ENCODE results near the gene CEP170.
"Not testable (repeated sequence)": the region's sequence is repeated elsewhere in the genome, so short reads cannot be mapped to it uniquely, and the experiment has no call there.

Gene CEP170

GRCh38 chr1:243173758-243174369 lies 81.2 kb downstream of the CEP170 start:
- not testable (repeated sequence) for H3K4me2 ChIP-seq (ENCODE audit: low read depth, low read length); H3K4me1 ChIP-seq (ENCODE audit: low read length); H2AFZ ChIP-seq (ENCODE audit: low read length); DNase-seq; H3K36me3 ChIP-seq (replicated peaks; ENCODE audit: insufficient read depth, low read length); H3K9me3 ChIP-seq (replicated peaks; ENCODE audit: insufficient read depth, low read length); H3K4me3 ChIP-seq (ENCODE audit: low read length); H3K79me2 ChIP-seq (ENCODE audit: low read length); H3F3A ChIP-seq (ENCODE audit: insufficient read depth, low read length); H3K27me3 ChIP-seq (replicated peaks; ENCODE audit: insufficient read depth, low read length); H3K9me2 ChIP-seq (replicated peaks; ENCODE audit: insufficient read depth, low read length); H4K20me1 ChIP-seq (ENCODE audit: insufficient read depth, low read length); H3K27ac ChIP-seq (ENCODE audit: low read length); H3K9ac ChIP-seq (ENCODE audit: low read length)

GRCh38 chr1:243164911-243165310 lies 90.2 kb downstream of the CEP170 start:
- H3K36me3 ChIP-seq (replicated peaks; ENCODE audit: insufficient read depth, low read length); H3K27me3 ChIP-seq (replicated peaks; ENCODE audit: insufficient read depth, low read length); H2AFZ ChIP-seq (ENCODE audit: low read length); H3K27ac ChIP-seq (ENCODE audit: low read length); H3K9ac ChIP-seq (ENCODE audit: low read length); H3K79me2 ChIP-seq (ENCODE audit: low read length); H4K20me1 ChIP-seq (ENCODE audit: insufficient read depth, low read length); H3K4me1 ChIP-seq (ENCODE audit: low read length); H3K9me2 ChIP-seq (replicated peaks; ENCODE audit: insufficient read depth, low read length); DNase-seq; H3K9me3 ChIP-seq (replicated peaks; ENCODE audit: insufficient read depth, low read length); H3K4me2 ChIP-seq (ENCODE audit: low read depth, low read length); H3K4me3 ChIP-seq (ENCODE audit: low read length); H3F3A ChIP-seq (ENCODE audit: insufficient read depth, low read length): not testable (repeated sequence)

- H3K36me3 ChIP-seq (replicated peaks; ENCODE audit: insufficient read depth, low read length); H3K4me2 ChIP-seq (ENCODE audit: low read depth, low read length); H3K4me1 ChIP-seq (ENCODE audit: low read length); H3K9me2 ChIP-seq (replicated peaks; ENCODE audit: insufficient read depth, low read length); H3K27me3 ChIP-seq (replicated peaks; ENCODE audit: insufficient read depth, low read length); H3K4me3 ChIP-seq (ENCODE audit: low read length); H3K9me3 ChIP-seq (replicated peaks; ENCODE audit: insufficient read depth, low read length); H3K9ac ChIP-seq (ENCODE audit: low read length); DNase-seq; H3K79me2 ChIP-seq (ENCODE audit: low read length); H2AFZ ChIP-seq (ENCODE audit: low read length); H4K20me1 ChIP-seq (ENCODE audit: insufficient read depth, low read length); H3F3A ChIP-seq (ENCODE audit: insufficient read depth, low read length); H3K27ac ChIP-seq (ENCODE audit: low read length): not testable (repeated sequence)
Observed at GRCh38 chr1:243150906-243151305, 104.2 kb downstream of the CEP170 start.

GRCh38 chr1:243149120-243149519 lies 106.0 kb downstream of the CEP170 start:
- H3K4me1 ChIP-seq (ENCODE audit: low read length); H3F3A ChIP-seq (ENCODE audit: insufficient read depth, low read length); H2AFZ ChIP-seq (ENCODE audit: low read length); DNase-seq; H3K9ac ChIP-seq (ENCODE audit: low read length); H3K4me3 ChIP-seq (ENCODE audit: low read length); H3K36me3 ChIP-seq (replicated peaks; ENCODE audit: insufficient read depth, low read length); H3K4me2 ChIP-seq (ENCODE audit: low read depth, low read length); H3K9me2 ChIP-seq (replicated peaks; ENCODE audit: insufficient read depth, low read length); H4K20me1 ChIP-seq (ENCODE audit: insufficient read depth, low read length); H3K27ac ChIP-seq (ENCODE audit: low read length); H3K9me3 ChIP-seq (replicated peaks; ENCODE audit: insufficient read depth, low read length); H3K79me2 ChIP-seq (ENCODE audit: low read length); H3K27me3 ChIP-seq (replicated peaks; ENCODE audit: insufficient read depth, low read length): not testable (repeated sequence)

GRCh38 chr1:243147351-243147750 lies 107.7 kb downstream of the CEP170 start:
- H4K20me1 ChIP-seq (ENCODE audit: insufficient read depth, low read length); H3K27me3 ChIP-seq (replicated peaks; ENCODE audit: insufficient read depth, low read length); DNase-seq: not testable (repeated sequence)

GRCh38 chr1:243140498-243140897 lies 114.6 kb downstream of the CEP170 start:
- not testable (repeated sequence) for H3K4me1 ChIP-seq (ENCODE audit: low read length); H3K9ac ChIP-seq (ENCODE audit: low read length); H3K79me2 ChIP-seq (ENCODE audit: low read length); H3K4me2 ChIP-seq (ENCODE audit: low read depth, low read length); H3K9me2 ChIP-seq (replicated peaks; ENCODE audit: insufficient read depth, low read length); H3K36me3 ChIP-seq (replicated peaks; ENCODE audit: insufficient read depth, low read length); DNase-seq; H3K27ac ChIP-seq (ENCODE audit: low read length); H2AFZ ChIP-seq (ENCODE audit: low read length); H3K9me3 ChIP-seq (replicated peaks; ENCODE audit: insufficient read depth, low read length); H3K4me3 ChIP-seq (ENCODE audit: low read length); H4K20me1 ChIP-seq (ENCODE audit: insufficient read depth, low read length); H3K27me3 ChIP-seq (replicated peaks; ENCODE audit: insufficient read depth, low read length); H3F3A ChIP-seq (ENCODE audit: insufficient read depth, low read length)
- TF ChIP-seq CTCF (IDR thresholded peaks at IDR 0.05; ENCODE audit: low read length): peak; percentile 12; the same call in 1 of the 2 replicates

More at GRCh38 chr1:243147351-243147750, 107.7 kb downstream of the CEP170 start:
- not testable (repeated sequence) for H3K9me3 ChIP-seq (replicated peaks; ENCODE audit: insufficient read depth, low read length); H3F3A ChIP-seq (ENCODE audit: insufficient read depth, low read length); H3K36me3 ChIP-seq (replicated peaks; ENCODE audit: insufficient read depth, low read length); H3K27ac ChIP-seq (ENCODE audit: low read length); H3K79me2 ChIP-seq (ENCODE audit: low read length); H2AFZ ChIP-seq (ENCODE audit: low read length); H3K4me2 ChIP-seq (ENCODE audit: low read depth, low read length); H3K4me1 ChIP-seq (ENCODE audit: low read length); H3K9me2 ChIP-seq (replicated peaks; ENCODE audit: insufficient read depth, low read length); H3K4me3 ChIP-seq (ENCODE audit: low read length); H3K9ac ChIP-seq (ENCODE audit: low read length)

- not testable (repeated sequence) for H3K36me3 ChIP-seq (replicated peaks; ENCODE audit: insufficient read depth, low read length); H3K4me3 ChIP-seq (ENCODE audit: low read length); H3K4me2 ChIP-seq (ENCODE audit: low read depth, low read length); DNase-seq; H4K20me1 ChIP-seq (ENCODE audit: insufficient read depth, low read length); H3K9me3 ChIP-seq (replicated peaks; ENCODE audit: insufficient read depth, low read length); H3F3A ChIP-seq (ENCODE audit: insufficient read depth, low read length); H3K27ac ChIP-seq (ENCODE audit: low read length); H3K9me2 ChIP-seq (replicated peaks; ENCODE audit: insufficient read depth, low read length); H3K79me2 ChIP-seq (ENCODE audit: low read length); H3K9ac ChIP-seq (ENCODE audit: low read length); H3K4me1 ChIP-seq (ENCODE audit: low read length); H2AFZ ChIP-seq (ENCODE audit: low read length); H3K27me3 ChIP-seq (replicated peaks; ENCODE audit: insufficient read depth, low read length)
Observed at GRCh38 chr1:243122876-243123409, 132.1 kb downstream of the CEP170 start.
